GM12878 (cell line): Measurements from ENCODE around the gene NEU4. TPM values are rescaled to one million over a fixed set of nuclear protein-coding genes. Genes with fewer than 3 reads are reported as not detected.
"Not testable (repeated sequence)": the region's sequence is repeated elsewhere in the genome, so short reads cannot be mapped to it uniquely, and the experiment has no call there.

ENCODE experiments used
- ATAC-seq: fragments of 200-7000 bp; cut with Tn5 transposase; 3 replicates; pipeline ENCODE4 v1.9.1; 2020; ENCODE audit warnings: mild to moderate bottlenecking, moderate library complexity
- BruUV-seq: library from RNA; stranded (reverse); fragments of 400-500 nt; replicated peaks from 2 replicates; lab custom pipeline; 2021; lab: Mats Ljungman, UMichigan
- CTCF ChIA-PET: fragments of 300-600 bp; sonication (Branson Sonifier 250); formaldehyde crosslinking; extraction: SDS; loops from one replicate; lab custom pipeline; 2021; ENCODE audit warnings: inconsistent platforms; lab: Yijun Ruan, JAX
- POLR2A ChIA-PET: fragments of 350-600 bp; formaldehyde crosslinking; extraction: SDS; loops from one replicate; lab custom pipeline; 2021; ENCODE audit warnings: inconsistent platforms; lab: Charles Lee
- RAD21 ChIA-PET: fragments of 300-600 bp; sonication (Branson Sonifier 250); formaldehyde crosslinking; loops from one replicate; lab custom pipeline; 2023; ENCODE audit warnings: antibody characterized with exemption; ENCODE audit not compliant: unreplicated experiment; lab: Charles Lee
- SMC1A ChIA-PET: fragments of 300-600 bp; sonication (Branson Sonifier 250); formaldehyde crosslinking; loops from one replicate; lab custom pipeline; 2023; ENCODE audit not compliant: unreplicated experiment, uncharacterized antibody; lab: Charles Lee
- DNase-seq: peaks from one replicate; pipeline ENCODE4 v3.0.0-alpha.2; 2011; ENCODE audit warnings: low read depth, low spot score
- FAIRE-seq: peaks from 3 replicates; lab custom pipeline; 2011; peaks lifted over from hg19 to GRCh38; lab: Jason Lieb, UNC
- H2AFZ ChIP-seq: 2 replicates; pipeline ENCODE4 v1.6.0; 2011; ENCODE audit warnings: low read depth, low read length, control low read depth; ENCODE audit not compliant: control insufficient read depth
- H3K27ac ChIP-seq: 2 replicates; pipeline ENCODE4 v1.5.1; 2011; ENCODE audit warnings: control low read depth; ENCODE audit not compliant: control insufficient read depth, insufficient read depth
- H3K27me3 ChIP-seq, 2 experiments: replicated peaks in 1 of 2; 2 replicates each; pipeline versions ENCODE4 v1.6.0 to v1.6.1; 2011; ENCODE audit warnings: low read length in 1 of 2; ENCODE audit not compliant: control insufficient read depth in 2 of 2, insufficient read depth in 2 of 2
- H3K36me3 ChIP-seq, 2 experiments: 2 replicates each; pipeline ENCODE4 v1.5.1; 2011; ENCODE audit warnings: low read length in 1 of 2; ENCODE audit not compliant: control insufficient read depth in 2 of 2, insufficient read depth in 2 of 2
- H3K4me1 ChIP-seq: 2 replicates; pipeline ENCODE4 v1.6.1; 2011; ENCODE audit warnings: mild to moderate bottlenecking, low read length, moderate library complexity, mixed read lengths; ENCODE audit not compliant: control insufficient read depth, insufficient read depth
- H3K4me2 ChIP-seq: 2 replicates; pipeline ENCODE4 v1.6.0; 2011; ENCODE audit warnings: control low read depth; ENCODE audit not compliant: control insufficient read depth, insufficient read depth
- H3K4me3 ChIP-seq: fragments of 200-600 bp; sonication (generic); 2 replicates; pipeline ENCODE4 v1.5.1; 2016
- H3K79me2 ChIP-seq: 2 replicates; pipeline ENCODE4 v1.6.0; 2011; ENCODE audit warnings: low read length; ENCODE audit not compliant: control insufficient read depth, insufficient read depth
- H3K9ac ChIP-seq: 2 replicates; pipeline ENCODE4 v1.8.0; 2011; ENCODE audit warnings: low read length, control low read depth, mixed read lengths; ENCODE audit not compliant: control insufficient read depth, insufficient read depth
- H3K9me3 ChIP-seq: replicated peaks from 3 replicates; pipeline ENCODE4 v1.5.1; 2011; ENCODE audit warnings: mild to moderate bottlenecking, low read length; ENCODE audit not compliant: control insufficient read depth, insufficient read depth
- H4K20me1 ChIP-seq: 2 replicates; pipeline ENCODE4 v1.6.0; 2011; ENCODE audit not compliant: control insufficient read depth, insufficient read depth
- BHLHE40 ChIP-seq, 2 experiments: fragments of 450-650 bp in 1 of 2; IDR thresholded peaks; 2 replicates each; pipeline ENCODE4 v1.6.1; 2011 to 2017; ENCODE audit warnings: low read depth in 2 of 2, borderline replicate concordance in 1 of 2, improper control_type of control experiment in 1 of 2, low read length in 1 of 2, mild to moderate bottlenecking in 1 of 2
- CTCF ChIP-seq, 3 experiments: IDR thresholded peaks in 2 of 3; conservative IDR thresholded peaks in 1 of 3; 2 replicates each; pipeline ENCODE4 v1.5.1; 2011; ENCODE audit warnings: low read depth in 3 of 3, low read length in 3 of 3, mild to moderate bottlenecking in 3 of 3, control low read depth in 2 of 3, moderate library complexity in 2 of 3, inconsistent platforms in 1 of 3, mixed read lengths in 1 of 3; ENCODE audit not compliant: control insufficient read depth in 2 of 3, insufficient read depth in 1 of 3; ENCODE audit errors: extremely low read depth in 1 of 3
- DPF2 ChIP-seq: fragments of 450-650 bp; IDR thresholded peaks from 2 replicates; pipeline ENCODE4 v1.6.1; 2017; ENCODE audit warnings: mild to moderate bottlenecking
- EP300 ChIP-seq, 2 experiments: fragments of 150-350 bp in 1 of 2; IDR thresholded peaks; 2 replicates each; pipeline ENCODE4 v1.6.1; 2011 to 2012; ENCODE audit warnings: low read depth in 2 of 2, low read length in 2 of 2, borderline replicate concordance in 1 of 2, improper control_type of control experiment in 1 of 2, inconsistent platforms in 1 of 2; ENCODE audit not compliant: control insufficient read depth in 1 of 2
- FOXK2 ChIP-seq: fragments of 450-650 bp; IDR thresholded peaks from 2 replicates; pipeline ENCODE4 v1.6.1; 2017; ENCODE audit warnings: mild to moderate bottlenecking, moderate library complexity
- NBN ChIP-seq: fragments of 450-650 bp; IDR thresholded peaks from 2 replicates; pipeline ENCODE4 v1.6.1; 2016
- NFYA ChIP-seq: IDR thresholded peaks from 2 replicates; pipeline ENCODE4 v1.6.1; 2011; ENCODE audit warnings: low read depth, mild to moderate bottlenecking, low read length, improper control_type of control experiment, borderline replicate concordance
- NR2C2 ChIP-seq: IDR thresholded peaks from 2 replicates; pipeline ENCODE4 v1.6.1; 2011; ENCODE audit warnings: borderline replicate concordance, low read depth; ENCODE audit not compliant: control insufficient read depth, insufficient read length
- POLR2A ChIP-seq: IDR thresholded peaks from 2 replicates; pipeline ENCODE4 v1.6.1; 2011; ENCODE audit warnings: low read depth, mild to moderate bottlenecking, low read length
- RFX5 ChIP-seq: IDR thresholded peaks from 2 replicates; pipeline ENCODE4 v1.6.1; 2011; ENCODE audit warnings: low read depth, low read length, improper control_type of control experiment
- USF1 ChIP-seq: IDR thresholded peaks from 2 replicates; pipeline ENCODE4 v1.6.1; 2011; ENCODE audit warnings: borderline replicate concordance, low read depth, mild to moderate bottlenecking, moderate library complexity, mixed read lengths, low read length; ENCODE audit not compliant: insufficient read depth; ENCODE audit errors: extremely low read length
- WGBS: methylation state at CpG from one replicate; pipeline ENCODE4 v1.1.6; 2016; ENCODE audit warnings: low lambda C conversion rate; ENCODE audit not compliant: insufficient replicate concordance, insufficient coverage; ENCODE audit errors: missing lambda C conversion rate; 5-methylcytosine and 5-hydroxymethylcytosine counted together
- in situ Hi-C: fragments of 300-500 bp; cut with MboI; formaldehyde crosslinking; loops from 9 replicates; pipeline ENCODE4 v1.14.3; 2018; ENCODE audit warnings: mixed read lengths
- intact Hi-C: fragments of 100-400 bp; cut with micrococcal nuclease; formaldehyde crosslinking; loops from one replicate; pipeline ENCODE4 v1.14.2; 2022; ENCODE audit not compliant: unreplicated experiment
- polyA plus RNA-seq, 11 experiments: library from polyadenylated mRNA; depleted of rRNA in 4 of 11; unstranded in 6 of 11; stranded (reverse) in 5 of 11; fragments of >200 nt; fragmentation: Nextera tagmentation in 4 of 11; fragmentation: Illumina TruSeq in 1 of 11; extraction: Ambion mirVana in 4 of 11; extraction: Trizol in 1 of 11; gene quantifications; 1 replicate in 1 of 11; 2 replicates in 10 of 11; pipeline versions ENCODE4 v1.2.1 to v1.2.3, GENCODE V29; 2011 to 2016; ENCODE audit warnings: inconsistent platforms in 2 of 11, missing spikeins in 2 of 11, low read depth in 1 of 11
- total RNA-seq, 4 experiments: library from RNA; depleted of rRNA in 3 of 4; stranded (reverse); fragments of >200 nt in 3 of 4; fragmentation: Illumina TruSeq in 1 of 4; extraction: Trizol in 1 of 4; gene quantifications; 2 replicates each; pipeline versions ENCODE4 v1.2.1 to v1.2.3, GENCODE V29; 2013 to 2021

Gene NEU4
- total and polyA plus RNA-seq, 10 of the 15 experiments (the other 5 are each of a cell fraction or from before 2014, with no cell fraction given) = 0.01 to 0.28 (median 0.14) TPM; not detected in 5

GRCh38 chr2:241804326-241805229, 4.4 kb upstream of the NEU4 start (continued):
- TF ChIP-seq BHLHE40 (IDR thresholded peaks at IDR 0.05; ENCODE audit: borderline replicate concordance in 1 of 2, low read depth in 2 of 2, low read length in 1 of 2) = peak in 1 of 2 experiments; percentile 48; a peak in 1 of 4 replicates
- no peak for TF ChIP-seq FOXK2
- no peak for TF ChIP-seq DPF2
- no peak for TF ChIP-seq NBN
- TF ChIP-seq EP300 (IDR thresholded peaks at IDR 0.05; ENCODE audit: borderline replicate concordance in 1 of 2, control insufficient read depth in 1 of 2, low read depth in 2 of 2, low read length in 2 of 2) = no peak
- TF ChIP-seq NR2C2 = no peak
- TF ChIP-seq CTCF (IDR thresholded peaks at IDR 0.05 in 2 of 3, conservative IDR thresholded peaks at IDR 0.05 in 1 of 3; ENCODE audit: control insufficient read depth in 2 of 3, extremely low read depth in 1 of 3, insufficient read depth in 1 of 3, low read depth in 3 of 3, low read length in 3 of 3) = peak in 2 of 3 experiments; percentile 25 to 31; a peak in 3 of 6 replicates
- no peak for TF ChIP-seq POLR2A
- no peak for TF ChIP-seq RFX5
- TF ChIP-seq USF1 = no peak
- TF ChIP-seq NFYA = no peak

- H3K9ac ChIP-seq, H3K4me2 ChIP-seq, intact Hi-C loops, SMC1A ChIA-PET, H3K36me3 ChIP-seq, H3K27ac ChIP-seq, in situ Hi-C loops, ATAC-seq, DNase-seq, CTCF ChIA-PET, H2AFZ ChIP-seq, H3K4me3 ChIP-seq, H3K27me3 ChIP-seq, H3K9me3 ChIP-seq, POLR2A ChIA-PET, FAIRE-seq, H4K20me1 ChIP-seq, BruUV-seq, H3K79me2 ChIP-seq, RAD21 ChIA-PET: not testable (repeated sequence)
- H3K4me1 ChIP-seq = peaks cover 14% of the 10 kb centered on the region
- no CpG with 5 or more reads among the region's 8 CpGs for WGBS
Measured at GRCh38 chr2:241806217-241806616, 2.8 kb upstream of the NEU4 start.
